HG03108 (cell line): ENCODE data around the gene PRR35.

ENCODE experiments used
- ATAC-seq: cut with Tn5 transposase; IDR thresholded peaks from one replicate; pipeline ENCODE4 v1.9.1; 2021; ENCODE audit warnings: moderate library complexity; ENCODE audit not compliant: unreplicated experiment

PRR35 gene

DNA sequence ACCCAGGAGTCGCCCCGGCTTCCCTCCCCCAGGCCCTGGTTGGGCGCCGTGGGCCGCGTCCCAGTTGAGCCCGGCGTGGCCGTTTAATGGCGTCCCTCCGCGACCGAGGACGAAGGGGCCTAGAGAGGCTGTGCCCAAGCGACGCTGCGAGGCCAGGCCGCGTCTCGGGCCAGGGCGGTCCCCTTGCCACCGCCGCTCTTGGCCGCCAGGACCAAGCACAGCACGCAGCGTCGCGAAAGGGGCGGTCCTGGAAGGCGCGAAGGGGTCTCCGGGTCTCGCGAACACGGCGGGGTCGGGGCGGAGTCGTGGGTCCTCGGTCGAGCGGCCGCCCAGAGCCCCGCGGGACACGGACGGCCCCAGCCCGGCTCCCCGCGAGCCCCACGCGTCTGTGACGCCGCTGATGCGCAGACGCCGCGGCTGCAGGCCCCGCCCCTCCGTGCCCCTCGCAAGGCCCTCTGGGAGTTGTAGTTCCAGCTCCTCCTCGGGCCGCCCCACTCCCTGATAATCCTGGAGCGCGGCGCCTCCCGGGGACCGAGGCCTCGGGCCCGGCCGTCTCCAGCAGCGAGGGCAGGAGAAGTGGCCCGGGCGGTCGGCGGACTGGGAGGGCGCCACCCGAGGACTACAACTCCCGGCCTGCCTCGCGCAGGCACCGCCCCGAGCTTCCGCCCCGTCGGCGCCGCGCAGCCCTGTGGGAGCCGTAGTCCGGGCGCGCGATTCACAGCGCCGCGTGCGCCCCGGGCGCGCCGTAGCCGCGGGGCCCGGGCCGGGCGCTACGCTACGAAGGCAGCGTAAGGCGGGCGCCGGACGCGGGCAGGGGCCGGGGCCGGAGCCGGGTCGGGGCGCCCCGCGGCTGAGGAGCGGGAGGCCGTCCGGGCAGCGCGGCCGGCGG, 32.9 kb upstream of the PRR35 start, which contains the start of gene CAPN15:
Gene CAPN15, plus strand, starts transcription at position 698 of the 889 bp plus-strand sequence. CDS start 19,127 bp downstream, outside the sequence.
- ATAC-seq: peak; percentile 59

DNA sequence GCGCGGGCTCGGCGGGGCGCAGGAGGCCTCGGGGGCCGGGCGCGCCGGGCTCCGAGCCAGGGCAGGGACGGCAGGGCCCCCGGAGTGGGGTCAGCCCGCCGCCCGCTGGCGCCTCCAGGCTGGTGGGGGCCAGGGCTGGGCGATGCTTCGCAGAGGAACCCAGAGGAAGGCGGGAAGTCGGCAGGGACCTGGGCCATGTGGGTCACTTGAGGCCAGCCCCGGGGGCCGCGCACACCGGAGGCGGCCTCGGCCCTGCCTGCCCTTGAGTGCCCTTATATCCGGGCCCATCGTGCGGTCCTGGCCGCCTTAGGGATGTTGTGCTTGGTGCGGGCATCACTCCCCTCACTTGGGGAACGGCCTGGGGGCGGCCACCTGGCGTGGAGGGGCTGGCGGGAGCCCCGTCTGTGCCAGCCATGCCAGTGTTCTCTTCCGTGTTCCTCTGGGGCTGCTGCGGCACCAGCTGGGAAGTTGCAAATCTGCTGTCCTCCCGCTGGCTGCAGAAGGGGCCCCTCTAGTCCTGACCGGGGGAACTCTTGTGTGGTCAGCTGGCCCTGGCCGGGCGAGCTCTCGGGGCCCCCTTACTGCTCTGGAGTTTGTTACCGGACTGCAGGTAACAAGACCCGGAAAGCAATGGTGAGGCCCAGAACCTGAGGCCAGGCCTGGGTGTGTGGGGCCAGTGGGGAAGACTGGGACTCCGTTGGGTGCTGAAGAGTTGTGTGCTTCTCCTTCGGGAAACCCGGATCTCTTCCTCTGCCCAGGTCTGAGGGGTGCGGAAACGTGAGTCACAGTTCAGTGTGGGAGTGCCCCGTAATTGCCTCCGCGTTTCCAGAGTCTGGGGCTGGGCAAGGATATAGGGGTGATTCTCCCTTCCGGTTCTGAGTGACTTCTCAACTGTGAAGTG, 31.8 kb upstream of the PRR35 start:
- ATAC-seq: no peak

DNA sequence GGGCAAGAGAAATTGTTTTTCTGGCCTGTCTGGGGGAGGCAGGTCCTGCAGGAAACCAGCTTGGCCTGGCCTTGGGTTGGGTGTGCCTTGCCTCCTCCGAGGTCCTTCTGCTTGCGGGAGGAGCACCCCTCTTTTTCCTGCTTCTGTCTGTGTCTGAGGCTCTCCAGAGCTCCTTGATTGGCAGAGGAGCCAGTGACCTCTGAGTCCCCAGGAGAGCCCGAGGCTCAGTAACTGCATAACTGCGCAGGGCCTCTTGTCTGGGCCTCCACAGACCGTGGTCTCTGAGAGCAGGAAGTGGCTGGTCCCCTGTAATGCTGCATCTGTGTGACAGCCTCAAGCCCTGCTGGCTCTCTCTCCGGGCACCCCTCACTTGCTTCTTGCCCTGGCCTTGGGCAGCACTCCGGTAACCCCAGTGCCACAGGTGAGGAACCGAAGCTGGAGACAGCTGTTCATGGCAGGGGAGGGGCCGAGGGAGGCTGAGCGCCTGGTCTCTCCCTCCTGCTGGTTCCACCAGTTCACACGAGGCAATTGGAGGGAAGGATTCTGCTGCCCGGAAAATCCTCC, 31.1 kb upstream of the PRR35 start:
- no peak for ATAC-seq

DNA sequence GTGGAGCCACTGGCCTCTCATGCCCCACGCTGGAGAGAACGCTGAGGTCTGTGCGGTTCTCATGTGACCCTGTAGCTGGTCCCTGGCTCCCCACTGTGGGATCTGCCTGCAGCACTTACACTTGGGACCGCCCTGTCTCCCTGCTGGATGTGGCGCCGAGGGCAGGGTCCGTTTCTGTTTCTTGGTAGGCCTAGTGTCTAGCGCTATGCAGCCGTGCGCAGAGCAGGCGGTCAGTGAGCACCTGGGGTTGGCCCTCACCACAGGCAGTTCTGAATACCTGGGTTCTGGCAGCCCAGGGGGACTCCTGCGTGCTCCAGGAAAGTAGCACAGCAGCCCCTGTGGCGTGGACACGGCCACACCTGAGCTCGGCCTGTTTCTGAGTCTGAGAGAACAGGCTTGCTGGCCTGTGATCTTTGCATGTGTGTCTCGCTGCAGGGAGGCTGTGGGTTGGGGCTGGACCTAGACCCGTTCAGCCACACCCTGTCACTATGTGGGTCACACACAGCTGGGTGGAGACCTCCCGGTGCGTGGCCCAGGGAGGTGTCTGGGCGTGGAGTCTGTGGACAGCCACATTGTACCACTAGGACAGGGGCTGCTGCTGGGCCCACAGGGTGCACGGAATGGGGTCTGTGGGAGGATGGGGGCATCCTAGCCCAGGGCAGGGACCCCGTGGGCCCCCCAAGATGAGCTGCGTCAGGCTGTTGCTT, 29.9 kb upstream of the PRR35 start:
- no peak for ATAC-seq

DNA sequence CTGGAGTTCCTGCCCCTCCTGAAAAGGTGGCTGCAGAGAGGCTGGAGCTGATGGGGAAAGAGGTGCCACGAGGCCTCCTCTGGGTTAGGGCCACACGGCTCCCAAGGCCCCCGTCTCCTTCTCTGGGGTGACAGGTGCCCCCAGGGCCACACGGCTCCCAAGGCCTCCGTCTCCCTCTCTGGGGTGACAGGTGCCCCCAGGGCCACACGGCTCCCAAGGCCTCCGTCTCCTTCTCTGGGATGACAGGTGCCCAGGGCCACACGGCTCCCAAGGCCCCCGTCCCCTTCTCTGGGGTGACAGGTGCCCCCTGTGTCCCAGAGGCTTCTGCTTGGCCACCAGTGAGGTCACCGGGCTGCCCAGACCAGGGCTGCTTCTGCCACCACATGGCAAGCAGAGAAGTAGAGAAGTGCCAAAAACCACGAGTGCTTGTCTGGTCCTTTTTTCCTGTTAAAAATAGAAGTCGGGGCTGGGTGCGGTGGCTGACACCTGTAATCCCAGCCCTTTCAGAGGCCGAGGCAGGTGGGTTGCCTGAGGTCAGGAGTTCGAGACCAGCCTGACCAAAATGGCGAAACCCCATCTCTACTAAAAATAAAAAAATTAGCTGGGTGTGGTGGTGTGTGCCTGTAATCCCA, 28.6 kb upstream of the PRR35 start:
- ATAC-seq: no peak

DNA sequence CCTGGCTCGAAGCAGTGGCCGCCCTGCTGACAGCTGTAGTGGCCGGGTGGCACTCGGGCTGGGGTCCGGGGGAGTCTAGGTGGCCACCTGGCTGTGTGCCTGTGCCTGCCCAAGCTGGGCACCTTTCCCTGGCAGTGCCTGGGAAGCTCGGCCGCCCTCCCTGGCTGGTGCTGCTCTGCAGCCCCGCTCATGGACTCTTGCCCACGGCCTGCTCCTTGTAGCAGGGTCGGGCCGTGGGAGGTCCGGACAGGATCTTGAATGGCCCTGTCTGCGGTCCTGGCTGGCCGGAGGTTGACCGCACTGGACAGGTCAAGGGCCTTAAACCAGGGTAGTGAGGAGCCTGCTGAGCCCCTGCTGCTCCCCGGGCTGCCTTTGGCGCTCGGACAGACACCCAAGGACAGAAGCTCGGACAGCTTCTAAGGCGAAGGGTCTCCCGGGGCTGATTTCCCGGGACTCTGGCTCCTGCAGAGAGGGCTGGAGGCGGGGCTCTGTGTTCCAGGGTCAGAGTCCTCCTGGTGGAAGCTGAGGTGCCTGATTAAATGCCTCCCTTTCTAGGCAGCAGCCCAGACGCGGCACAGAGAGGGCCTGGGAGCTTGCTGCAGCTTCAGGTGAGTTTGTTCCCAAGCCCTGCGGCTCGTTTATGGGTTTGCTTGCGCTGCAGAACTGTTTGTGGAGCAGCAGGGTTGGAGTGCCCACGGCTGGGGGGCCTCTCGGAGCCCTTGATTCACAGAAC, 26.6 kb upstream of the PRR35 start:
- ATAC-seq: no peak

DNA sequence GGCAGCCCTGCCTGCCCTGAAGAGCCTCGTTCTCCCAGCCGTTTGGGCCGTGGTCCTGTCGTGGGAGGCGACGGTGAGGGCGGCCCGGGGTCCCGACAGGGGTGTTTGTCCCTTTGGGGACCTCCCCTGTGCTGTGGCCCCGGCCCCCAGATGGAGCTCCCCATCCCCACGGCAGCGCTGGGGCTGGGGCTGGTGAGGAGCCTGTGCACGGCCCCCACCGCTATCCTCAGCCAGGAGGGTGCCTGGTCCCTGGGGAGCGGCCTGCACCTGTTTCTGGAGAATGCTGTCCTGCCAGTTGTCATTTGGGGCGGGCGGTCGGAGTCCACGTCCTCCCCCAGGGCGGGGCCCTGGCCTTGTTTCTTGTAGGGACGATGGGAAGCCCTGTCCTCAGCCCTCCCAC, 26.1 kb upstream of the PRR35 start:
- ATAC-seq: no peak

DNA sequence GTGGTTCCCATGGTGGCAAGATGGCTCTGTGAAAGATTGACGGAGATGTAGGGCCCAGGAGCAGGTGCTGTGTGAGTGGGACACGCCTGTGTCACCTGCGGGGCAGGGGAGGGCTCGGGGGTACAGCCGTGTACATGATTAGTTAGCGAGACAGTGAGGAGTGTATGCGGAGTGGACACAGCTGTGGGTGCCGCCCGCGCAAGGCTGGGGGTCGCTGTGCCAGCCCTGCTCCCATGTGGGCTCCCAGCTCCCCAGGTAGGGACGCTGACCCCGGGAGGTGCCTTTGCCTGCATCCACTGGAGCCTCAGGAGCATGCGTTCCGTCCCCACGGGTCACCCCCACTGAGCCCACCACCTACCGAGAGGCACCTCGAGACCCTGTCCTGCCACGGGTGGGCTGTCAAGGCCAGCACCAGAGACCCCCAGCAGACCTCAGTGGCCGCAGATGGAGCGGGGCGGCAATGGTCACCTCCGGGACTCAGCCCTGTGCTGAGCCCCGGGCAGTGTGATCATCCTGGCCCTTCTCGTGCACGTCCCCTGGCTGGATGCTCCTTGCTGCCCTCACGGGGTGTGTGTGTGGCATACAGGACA, 25.2 kb upstream of the PRR35 start:
- no peak for ATAC-seq

DNA sequence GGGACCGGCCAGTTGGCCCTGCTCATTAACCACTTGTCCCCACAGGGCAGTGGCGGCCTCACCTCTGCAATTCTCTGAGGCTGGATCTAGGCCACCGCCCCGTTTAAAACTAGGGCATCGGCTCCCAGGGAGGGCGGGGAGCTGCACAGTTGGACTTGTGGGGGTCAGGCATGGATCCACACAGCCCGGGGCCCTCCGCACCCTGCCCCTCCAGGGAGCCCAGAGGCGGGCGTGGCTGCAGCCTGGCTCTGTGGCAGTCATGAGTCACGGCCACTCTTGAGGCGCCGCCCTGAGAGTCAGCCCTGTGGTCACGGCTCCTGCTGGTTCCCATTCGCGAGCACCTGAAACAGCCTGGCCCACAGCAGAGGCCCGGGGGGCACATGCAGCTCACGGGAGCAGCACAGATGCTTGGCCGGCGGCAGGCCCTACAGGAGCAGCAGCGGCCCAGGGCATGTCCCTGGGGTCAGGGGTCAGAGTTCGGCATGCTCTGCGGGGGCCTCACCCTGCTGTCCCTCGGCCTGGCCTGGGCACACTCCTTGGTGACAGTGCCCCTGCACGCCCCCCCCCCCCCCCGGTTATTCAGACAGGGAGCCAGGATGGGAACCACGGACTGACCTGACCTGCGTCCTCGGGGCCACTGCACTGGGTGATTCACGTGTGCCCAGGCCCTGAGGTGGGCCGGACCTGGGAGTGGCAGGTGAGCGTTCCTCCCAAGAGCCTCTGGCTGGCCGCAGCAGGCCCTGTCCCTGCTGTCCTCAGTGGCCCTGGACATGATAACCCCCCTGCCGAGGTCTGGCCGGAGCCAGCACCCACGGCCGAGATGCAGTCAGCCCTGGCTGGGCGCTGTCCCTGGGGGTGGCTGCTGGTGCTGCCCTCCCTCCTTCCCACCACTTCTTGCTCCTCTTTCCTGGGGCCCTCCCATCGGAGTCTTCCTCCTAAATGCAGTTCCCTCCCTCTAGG, 24.5 kb upstream of the PRR35 start:
- ATAC-seq: no peak

DNA sequence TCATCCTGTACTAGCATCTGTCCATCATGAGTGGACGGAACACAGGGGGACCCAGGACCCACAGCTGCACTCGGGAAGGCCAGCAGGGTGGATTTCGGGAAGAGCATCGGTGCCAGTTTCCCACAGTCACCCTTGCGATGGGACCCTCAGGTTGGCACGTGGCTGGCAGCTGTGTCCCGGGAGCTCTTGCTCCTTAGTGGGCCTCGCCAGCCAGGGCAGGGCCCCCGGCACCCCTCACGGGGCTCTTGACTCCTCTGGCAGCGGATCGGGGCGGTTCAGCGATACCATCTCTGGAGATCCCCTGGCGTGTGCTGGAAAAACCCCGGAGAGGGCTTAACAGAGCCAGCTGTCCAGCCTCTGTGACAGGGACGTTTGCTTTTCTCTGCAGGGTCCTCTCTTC, 23.4 kb upstream of the PRR35 start:
- ATAC-seq: no peak

DNA sequence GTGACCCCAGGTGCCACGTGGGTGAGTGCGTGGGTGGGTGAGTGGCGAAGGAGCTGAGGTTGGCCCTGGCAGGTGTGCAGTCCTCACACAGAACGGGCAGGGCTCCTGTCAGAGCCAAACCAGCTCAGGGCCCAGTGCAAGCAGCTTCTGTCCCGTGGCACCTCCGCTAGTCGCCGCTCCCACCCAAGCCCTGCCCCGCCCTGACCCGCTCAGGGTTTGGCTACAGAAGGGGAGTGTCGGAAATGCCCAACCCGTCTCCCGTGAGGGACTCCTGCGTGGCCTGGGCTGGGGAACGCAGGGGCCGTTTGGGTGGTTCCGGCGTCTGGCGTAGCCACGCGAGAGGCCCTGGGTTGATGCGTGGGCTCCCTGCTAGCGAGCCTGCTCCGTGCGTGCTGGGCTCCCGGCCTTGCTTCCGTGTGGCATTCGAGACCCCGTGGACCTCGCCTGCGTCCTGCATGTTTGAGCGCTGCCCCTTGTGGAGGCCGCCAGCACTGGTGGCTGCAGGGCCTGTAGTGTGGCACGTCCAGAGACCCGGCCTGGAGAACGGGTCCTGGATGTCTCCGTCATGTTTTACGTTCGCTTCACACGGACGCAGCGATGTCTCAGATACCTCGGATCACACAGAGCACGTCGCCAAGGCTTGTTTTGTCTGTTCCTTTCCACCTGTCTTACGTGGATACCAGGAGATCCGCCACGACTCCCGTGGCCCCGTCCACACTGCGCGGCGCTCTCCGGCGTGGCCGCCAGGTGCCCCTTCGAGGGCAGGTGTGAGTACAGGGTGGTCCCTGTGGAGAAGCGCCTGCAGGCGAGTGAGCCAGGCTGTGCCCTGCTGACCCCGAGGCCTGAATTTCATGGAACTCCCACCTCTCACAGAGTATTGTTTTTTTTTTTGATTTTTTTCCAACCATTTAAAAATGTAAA, 22.5 kb upstream of the PRR35 start:
- ATAC-seq: no peak

DNA sequence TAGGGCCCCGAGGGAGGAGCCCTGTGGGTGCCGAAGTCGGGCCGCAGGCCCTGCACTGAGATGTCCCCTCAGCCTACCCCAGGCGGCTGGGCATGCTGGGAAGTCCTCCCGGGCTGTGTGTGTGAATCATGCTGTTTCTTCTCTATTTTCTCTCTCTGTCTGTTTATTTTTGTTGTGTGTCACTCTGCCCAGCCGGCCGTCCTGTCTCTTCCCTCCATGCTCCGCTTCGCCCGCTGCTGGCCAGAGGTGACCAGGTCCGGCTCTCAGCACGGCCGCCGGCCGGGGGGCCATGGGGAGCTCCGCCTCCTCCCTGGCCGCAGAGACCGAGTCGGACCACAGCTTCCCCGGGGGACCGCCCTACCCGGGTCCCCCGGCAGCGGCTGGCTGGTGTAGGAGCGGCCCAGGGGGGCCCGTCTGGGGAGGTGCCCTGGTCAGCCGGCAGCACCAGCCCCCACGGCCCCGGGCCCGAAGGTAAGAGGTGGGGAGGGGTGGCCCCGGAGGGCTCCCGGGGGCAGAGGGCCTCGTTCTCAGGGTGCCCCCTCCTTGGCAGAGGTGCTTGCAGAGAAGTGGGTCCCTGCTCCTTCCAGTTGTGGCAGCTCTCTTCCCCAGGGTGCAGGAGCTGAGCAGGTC, 20.2 kb upstream of the PRR35 start:
- ATAC-seq: no peak

DNA sequence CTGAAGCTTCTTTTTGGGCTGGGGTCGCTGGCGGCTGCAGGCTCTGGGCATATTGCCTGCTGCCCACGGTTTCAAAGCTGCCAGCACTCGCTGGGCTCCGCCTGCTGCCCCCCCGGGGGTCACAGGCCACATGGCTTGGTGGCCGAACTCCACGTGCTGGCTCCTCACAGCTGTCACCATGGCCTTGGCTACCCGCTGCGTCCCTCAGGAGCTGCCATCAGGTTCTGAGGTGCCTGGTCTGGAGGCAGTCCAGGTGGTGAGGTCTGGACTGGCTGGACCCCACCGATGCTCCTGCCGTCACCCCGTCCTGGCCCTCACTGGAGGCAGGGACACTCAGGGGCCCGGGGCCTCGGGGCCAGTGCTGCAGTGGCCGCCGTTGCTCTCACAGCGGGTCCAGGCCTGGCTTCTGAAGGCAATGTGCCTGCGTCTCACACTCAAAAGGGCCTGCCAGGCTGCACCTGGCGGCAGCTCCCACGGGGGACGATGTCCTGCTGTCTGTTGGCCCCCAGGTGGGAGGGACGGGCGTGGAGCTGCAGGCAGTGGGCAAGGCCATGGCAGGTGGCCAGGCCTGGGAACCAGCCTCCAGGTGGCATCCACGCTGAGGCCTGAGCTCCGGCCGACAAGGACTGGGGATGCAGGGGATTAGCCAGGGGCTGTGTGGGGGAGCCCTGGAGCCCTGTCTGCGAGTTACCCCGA, 19.4 kb upstream of the PRR35 start:
- no peak for ATAC-seq

DNA sequence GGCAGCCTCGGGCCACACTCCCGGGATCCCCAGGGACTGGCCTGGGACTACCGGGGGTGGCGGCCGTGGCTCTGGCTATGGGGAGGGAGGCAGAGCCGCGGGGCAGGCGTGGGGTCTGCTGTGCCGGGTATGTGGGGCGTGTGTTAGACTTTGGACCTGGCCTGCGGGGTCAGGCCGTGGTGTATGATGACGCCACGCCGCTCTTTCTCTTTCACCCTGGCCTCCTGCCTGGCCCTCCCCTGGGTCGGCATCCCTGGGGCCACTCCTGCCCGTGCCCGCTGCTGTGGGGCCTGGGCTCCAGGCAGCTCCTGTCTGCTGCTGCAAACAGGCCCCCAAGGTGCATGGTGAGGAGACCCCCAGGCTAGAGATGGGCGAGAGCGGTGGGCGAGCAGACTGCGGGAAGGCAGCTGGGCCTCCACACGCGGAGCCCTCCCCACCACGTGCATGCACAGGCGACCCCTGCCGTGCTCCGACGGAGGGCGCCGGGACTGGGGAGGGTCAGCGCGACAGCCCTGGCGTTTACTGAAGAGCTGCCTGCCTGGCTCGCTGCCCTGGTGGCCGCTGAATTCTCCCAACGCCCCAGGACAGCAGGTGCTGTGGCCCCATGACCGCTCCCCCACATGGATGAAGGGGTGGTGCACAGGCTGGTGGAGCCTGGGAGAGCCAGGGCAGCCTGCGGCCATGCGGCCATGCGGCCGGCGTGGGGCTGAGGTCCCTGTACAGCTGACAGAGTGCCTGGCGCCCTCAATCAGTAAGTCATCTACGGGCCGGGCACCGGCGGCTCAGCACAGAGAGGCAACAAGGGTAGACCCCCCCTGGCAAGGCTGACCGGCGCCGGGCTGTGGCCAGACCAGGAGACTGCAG, 16.7 kb upstream of the PRR35 start:
- ATAC-seq: no peak

DNA sequence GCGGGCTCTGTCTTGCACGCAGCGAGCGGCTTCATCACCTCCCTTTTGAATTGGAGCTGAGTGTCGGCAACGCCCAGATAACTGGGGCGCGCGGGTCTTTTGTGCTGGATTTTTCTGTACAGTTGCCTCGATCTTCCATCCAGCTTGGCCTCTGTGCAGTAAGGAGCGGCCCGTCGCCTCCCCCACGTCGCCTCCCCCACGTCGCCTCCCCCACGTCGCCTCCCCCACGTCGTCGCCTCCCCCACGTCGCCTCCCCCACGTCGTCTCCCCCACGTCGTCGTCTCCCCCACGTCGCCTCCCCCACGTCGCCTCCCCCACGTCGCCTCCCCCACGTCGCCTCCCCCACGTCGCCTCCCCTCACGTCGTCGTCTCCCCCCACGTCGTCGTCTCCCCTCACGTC, 15.7 kb upstream of the PRR35 start:
- no peak for ATAC-seq
